Panc1 (cell line): ENCODE data around the gene CDCA7. TPM values are rescaled to one million over a fixed set of nuclear protein-coding genes. Genes with fewer than 3 reads are reported as not detected.
A peak's percentile ranks its signal among the peaks of the same experiment; 100 is the strongest.

Experiments
- ATAC-seq: fragments of 200-7000 bp; cut with Tn5 transposase; 2 replicates; pipeline ENCODE4 v1.9.1; 2020; ENCODE audit warnings: mild to moderate bottlenecking, moderate library complexity
- BruUV-seq: library from RNA; stranded (reverse); fragments of 400-500 nt; replicated peaks from 2 replicates; lab custom pipeline; 2021; lab: Mats Ljungman, UMichigan
- CTCF ChIA-PET: fragments of 300-600 bp; sonication (Branson Sonifier 250); formaldehyde crosslinking; loops from one replicate; lab custom pipeline; 2022; ENCODE audit warnings: antibody characterized with exemption; lab: Charles Lee
- POLR2A ChIA-PET: fragments of 300-600 bp; sonication (Branson Sonifier 250); formaldehyde crosslinking; loops from one replicate; lab custom pipeline; 2022; ENCODE audit warnings: antibody characterized with exemption; lab: Charles Lee
- DNase-seq: peaks from one replicate; pipeline ENCODE4 v3.0.0-alpha.2; 2010; ENCODE audit warnings: low read depth, low spot score
- H3K27ac ChIP-seq: 2 replicates; pipeline ENCODE4 v1.5.1; 2011; ENCODE audit warnings: mild to moderate bottlenecking, low read length, inconsistent platforms
- H3K27me3 ChIP-seq: fragments of 200-500 bp; sonication (Bioruptor generic); 2 replicates; pipeline ENCODE4 v1.6.0; 2014; ENCODE audit warnings: low read length, inconsistent platforms; ENCODE audit not compliant: control insufficient read depth, insufficient read depth
- H3K36me3 ChIP-seq: fragments of 200-500 bp; sonication (Bioruptor generic); 2 replicates; pipeline ENCODE4 v1.5.1; 2014; ENCODE audit warnings: inconsistent platforms, mild to moderate bottlenecking, low read length, moderate library complexity; ENCODE audit not compliant: control insufficient read depth, insufficient read depth
- H3K4me1 ChIP-seq: 2 replicates; pipeline ENCODE4 v1.5.1; 2011; ENCODE audit warnings: inconsistent platforms, mild to moderate bottlenecking, low read length, moderate library complexity; ENCODE audit not compliant: control insufficient read depth, insufficient read depth
- H3K4me3 ChIP-seq, 2 experiments: 2 replicates each; pipeline ENCODE4 v1.5.1; 2011 to 2012; ENCODE audit warnings: low read depth in 2 of 2, low read length in 2 of 2, mild to moderate bottlenecking in 2 of 2, inconsistent platforms in 1 of 2, moderate library complexity in 1 of 2
- H3K9me3 ChIP-seq: fragments of 200-500 bp; sonication (Bioruptor generic); 2 replicates; pipeline ENCODE4 v1.5.1; 2014; ENCODE audit warnings: low read depth, mild to moderate bottlenecking, inconsistent platforms, low read length, moderate library complexity; ENCODE audit not compliant: control insufficient read depth, insufficient read depth
- POLR2AphosphoS5 ChIP-seq: IDR thresholded peaks from 2 replicates; pipeline ENCODE4 v1.6.1; 2012; ENCODE audit warnings: mild to moderate bottlenecking, low read depth, low read length, moderate library complexity
- SIN3A ChIP-seq: IDR thresholded peaks from 2 replicates; pipeline ENCODE4 v1.6.1; 2012; ENCODE audit warnings: low read depth, mild to moderate bottlenecking, low read length, moderate library complexity, borderline replicate concordance; ENCODE audit not compliant: insufficient read depth
- TCF7L2 ChIP-seq: IDR thresholded peaks from 2 replicates; pipeline ENCODE4 v1.6.1; 2011; ENCODE audit warnings: mild to moderate bottlenecking, low read depth, low read length, inconsistent platforms
- in situ Hi-C: cut with HindIII; loops from 2 replicates; pipeline ENCODE4 v1.10.0; 2016; ENCODE audit warnings: low sequenced_read_pairs, low pct_unique_long_range_greater_than_20kb
- intact Hi-C: fragments of 100-400 bp; cut with micrococcal nuclease; formaldehyde crosslinking; loops from one replicate; pipeline ENCODE4 v1.10.0; 2022; ENCODE audit not compliant: unreplicated experiment
- total RNA-seq: library from RNA; stranded (reverse); gene quantifications from one replicate; pipeline ENCODE4 v1.2.1, GENCODE V29; 2021; ENCODE audit not compliant: unreplicated experiment
- TF ChIP-seq, protein P1 (sequence below): fragments of 450-650 bp; IDR thresholded peaks from 2 replicates; pipeline ENCODE4 v1.5.1; 2017; ENCODE audit warnings: mild to moderate bottlenecking
- TF ChIP-seq, protein P2 (sequence below), 2 experiments: IDR thresholded peaks; 2 replicates each; pipeline ENCODE4 v1.6.1; 2011 to 2012; ENCODE audit warnings: low read depth in 2 of 2, control low read depth in 1 of 2, low read length in 1 of 2, mild to moderate bottlenecking in 1 of 2, moderate library complexity in 1 of 2; ENCODE audit not compliant: insufficient read depth in 1 of 2

CDCA7 gene
- total RNA-seq, 1 experiment from 2014 or later = 60.5 TPM

DNA sequence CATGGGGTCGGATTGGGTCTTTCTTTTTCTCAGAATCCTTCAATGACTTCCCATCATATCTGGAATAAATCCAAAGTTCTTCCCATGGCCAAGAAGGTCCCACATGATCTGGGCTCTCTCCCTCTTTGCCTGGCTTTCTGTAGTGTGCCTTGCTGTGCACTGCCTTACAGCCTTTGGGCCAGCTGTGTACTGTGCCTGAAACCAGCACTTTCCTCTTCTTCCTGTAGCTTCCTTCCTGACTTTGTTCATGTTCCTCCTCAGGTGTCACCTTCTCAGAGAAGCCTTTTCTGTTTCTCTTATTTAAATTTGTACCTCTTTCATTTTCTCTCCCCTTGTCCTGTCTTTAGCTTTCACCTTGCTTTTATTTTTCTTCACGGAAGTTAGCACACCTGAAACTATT lies 4.3 kb upstream of the CDCA7 start:
- BruUV-seq = no TSS peak
- TF ChIP-seq TCF7L2 (no peak), SIN3A (no peak), POLR2AphosphoS5 (no peak)
- TF ChIP-seq, protein P1, sequence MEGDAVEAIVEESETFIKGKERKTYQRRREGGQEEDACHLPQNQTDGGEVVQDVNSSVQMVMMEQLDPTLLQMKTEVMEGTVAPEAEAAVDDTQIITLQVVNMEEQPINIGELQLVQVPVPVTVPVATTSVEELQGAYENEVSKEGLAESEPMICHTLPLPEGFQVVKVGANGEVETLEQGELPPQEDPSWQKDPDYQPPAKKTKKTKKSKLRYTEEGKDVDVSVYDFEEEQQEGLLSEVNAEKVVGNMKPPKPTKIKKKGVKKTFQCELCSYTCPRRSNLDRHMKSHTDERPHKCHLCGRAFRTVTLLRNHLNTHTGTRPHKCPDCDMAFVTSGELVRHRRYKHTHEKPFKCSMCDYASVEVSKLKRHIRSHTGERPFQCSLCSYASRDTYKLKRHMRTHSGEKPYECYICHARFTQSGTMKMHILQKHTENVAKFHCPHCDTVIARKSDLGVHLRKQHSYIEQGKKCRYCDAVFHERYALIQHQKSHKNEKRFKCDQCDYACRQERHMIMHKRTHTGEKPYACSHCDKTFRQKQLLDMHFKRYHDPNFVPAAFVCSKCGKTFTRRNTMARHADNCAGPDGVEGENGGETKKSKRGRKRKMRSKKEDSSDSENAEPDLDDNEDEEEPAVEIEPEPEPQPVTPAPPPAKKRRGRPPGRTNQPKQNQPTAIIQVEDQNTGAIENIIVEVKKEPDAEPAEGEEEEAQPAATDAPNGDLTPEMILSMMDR = no peak
- TF ChIP-seq, protein P2, sequence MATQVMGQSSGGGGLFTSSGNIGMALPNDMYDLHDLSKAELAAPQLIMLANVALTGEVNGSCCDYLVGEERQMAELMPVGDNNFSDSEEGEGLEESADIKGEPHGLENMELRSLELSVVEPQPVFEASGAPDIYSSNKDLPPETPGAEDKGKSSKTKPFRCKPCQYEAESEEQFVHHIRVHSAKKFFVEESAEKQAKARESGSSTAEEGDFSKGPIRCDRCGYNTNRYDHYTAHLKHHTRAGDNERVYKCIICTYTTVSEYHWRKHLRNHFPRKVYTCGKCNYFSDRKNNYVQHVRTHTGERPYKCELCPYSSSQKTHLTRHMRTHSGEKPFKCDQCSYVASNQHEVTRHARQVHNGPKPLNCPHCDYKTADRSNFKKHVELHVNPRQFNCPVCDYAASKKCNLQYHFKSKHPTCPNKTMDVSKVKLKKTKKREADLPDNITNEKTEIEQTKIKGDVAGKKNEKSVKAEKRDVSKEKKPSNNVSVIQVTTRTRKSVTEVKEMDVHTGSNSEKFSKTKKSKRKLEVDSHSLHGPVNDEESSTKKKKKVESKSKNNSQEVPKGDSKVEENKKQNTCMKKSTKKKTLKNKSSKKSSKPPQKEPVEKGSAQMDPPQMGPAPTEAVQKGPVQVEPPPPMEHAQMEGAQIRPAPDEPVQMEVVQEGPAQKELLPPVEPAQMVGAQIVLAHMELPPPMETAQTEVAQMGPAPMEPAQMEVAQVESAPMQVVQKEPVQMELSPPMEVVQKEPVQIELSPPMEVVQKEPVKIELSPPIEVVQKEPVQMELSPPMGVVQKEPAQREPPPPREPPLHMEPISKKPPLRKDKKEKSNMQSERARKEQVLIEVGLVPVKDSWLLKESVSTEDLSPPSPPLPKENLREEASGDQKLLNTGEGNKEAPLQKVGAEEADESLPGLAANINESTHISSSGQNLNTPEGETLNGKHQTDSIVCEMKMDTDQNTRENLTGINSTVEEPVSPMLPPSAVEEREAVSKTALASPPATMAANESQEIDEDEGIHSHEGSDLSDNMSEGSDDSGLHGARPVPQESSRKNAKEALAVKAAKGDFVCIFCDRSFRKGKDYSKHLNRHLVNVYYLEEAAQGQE (IDR thresholded peaks at IDR 0.05; ENCODE audit: insufficient read depth in 1 of 2, low read depth in 2 of 2, low read length in 1 of 2) = no peak
- POLR2A ChIA-PET = no interaction called here
- peaks cover 10% of the 10 kb centered on the region for H3K4me1 ChIP-seq
- peaks cover 4% of the 10 kb centered on the region; the same call in 1 of the 2 replicates for H3K9me3 ChIP-seq
- no peaks in the 10 kb centered on the region for H3K27me3 ChIP-seq
- no peak overlapping the region for H3K27ac ChIP-seq
- intact Hi-C loops (no loop called here), in situ Hi-C loops (no loop called here)
- CTCF ChIA-PET = no interaction called here
- ATAC-seq (no peak), DNase-seq (no peak)
- no peaks in the 10 kb centered on the region for H3K36me3 ChIP-seq
- no peak overlapping the region for H3K4me3 ChIP-seq

DNA sequence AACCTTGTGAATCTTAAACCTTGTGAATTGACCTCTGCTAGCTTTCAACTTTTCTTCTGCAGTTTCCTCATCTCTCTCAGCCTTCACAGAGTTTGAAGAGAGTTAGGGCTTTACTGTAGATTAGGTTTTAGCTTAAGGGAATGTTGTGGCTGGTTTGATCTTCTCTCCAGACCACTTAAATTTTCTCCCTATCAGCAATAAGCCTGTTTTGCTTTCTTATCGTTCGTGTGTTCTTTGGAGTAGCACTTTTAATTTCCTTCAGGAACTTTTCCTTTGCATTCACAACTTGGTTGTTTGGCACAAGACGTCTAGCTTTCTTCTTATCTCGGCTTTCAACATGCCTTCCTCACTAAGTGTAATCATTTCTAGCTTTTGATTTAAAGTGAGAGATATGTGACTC lies 2.8 kb upstream of the CDCA7 start:
- peak overlapping the region; percentile 55 for H3K27ac ChIP-seq
- DNase-seq (no peak), ATAC-seq (no peak)
- H3K9me3 ChIP-seq = peaks cover 3% of the 10 kb centered on the region; the same call in 1 of the 2 replicates
- peaks cover 18% of the 10 kb centered on the region for H3K4me1 ChIP-seq
- ChIA-PET POLR2A (no interaction called here), CTCF (no interaction called here)
- in situ Hi-C loops = no loop called here
- H3K4me3 ChIP-seq = no peak overlapping the region
- TF ChIP-seq, protein P2 (IDR thresholded peaks at IDR 0.05; ENCODE audit: insufficient read depth in 1 of 2, low read depth in 2 of 2, low read length in 1 of 2) = no peak
- TF ChIP-seq SIN3A (no peak), TCF7L2 (no peak), POLR2AphosphoS5 (no peak)
- TF ChIP-seq, protein P1 = no peak
- no peaks in the 10 kb centered on the region for H3K27me3 ChIP-seq
- intact Hi-C loops = no loop called here
- no TSS peak for BruUV-seq
- H3K36me3 ChIP-seq = no peaks in the 10 kb centered on the region
